ENCODE data around the gene SUCLG2. TPM values are rescaled to one million over a fixed set of nuclear protein-coding genes. Genes with fewer than 3 reads are reported as not detected.
A peak's percentile ranks its signal among the peaks of the same experiment; 100 is the strongest.

SUCLG2 gene
- total RNA-seq, 1 donor from 2014 or later, result 44.6 TPM

DNA sequence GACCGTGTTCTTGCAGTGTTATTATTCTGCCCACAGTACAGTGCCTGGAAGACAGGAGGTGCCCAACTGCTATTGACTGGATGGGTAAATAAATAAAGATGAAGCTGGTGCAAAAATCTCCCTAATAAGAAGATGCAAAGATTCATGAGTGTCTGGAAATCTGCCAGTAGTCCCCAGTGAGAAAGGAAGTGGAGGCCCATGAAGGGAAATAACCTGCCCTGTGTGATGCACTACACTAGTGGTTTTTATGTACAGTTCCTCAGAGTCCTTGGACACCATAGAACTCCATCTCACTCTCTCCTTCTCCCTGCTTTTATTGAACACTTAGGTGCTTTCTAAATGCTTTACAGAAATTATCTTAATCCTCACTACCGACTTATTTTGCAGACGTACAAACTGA is 8.3 kb upstream of the SUCLG2 start:
- H3K4me3 ChIP-seq (ENCODE audit: low read depth, low read length), result no peak overlapping the region
- TF ChIP-seq, protein P1, sequence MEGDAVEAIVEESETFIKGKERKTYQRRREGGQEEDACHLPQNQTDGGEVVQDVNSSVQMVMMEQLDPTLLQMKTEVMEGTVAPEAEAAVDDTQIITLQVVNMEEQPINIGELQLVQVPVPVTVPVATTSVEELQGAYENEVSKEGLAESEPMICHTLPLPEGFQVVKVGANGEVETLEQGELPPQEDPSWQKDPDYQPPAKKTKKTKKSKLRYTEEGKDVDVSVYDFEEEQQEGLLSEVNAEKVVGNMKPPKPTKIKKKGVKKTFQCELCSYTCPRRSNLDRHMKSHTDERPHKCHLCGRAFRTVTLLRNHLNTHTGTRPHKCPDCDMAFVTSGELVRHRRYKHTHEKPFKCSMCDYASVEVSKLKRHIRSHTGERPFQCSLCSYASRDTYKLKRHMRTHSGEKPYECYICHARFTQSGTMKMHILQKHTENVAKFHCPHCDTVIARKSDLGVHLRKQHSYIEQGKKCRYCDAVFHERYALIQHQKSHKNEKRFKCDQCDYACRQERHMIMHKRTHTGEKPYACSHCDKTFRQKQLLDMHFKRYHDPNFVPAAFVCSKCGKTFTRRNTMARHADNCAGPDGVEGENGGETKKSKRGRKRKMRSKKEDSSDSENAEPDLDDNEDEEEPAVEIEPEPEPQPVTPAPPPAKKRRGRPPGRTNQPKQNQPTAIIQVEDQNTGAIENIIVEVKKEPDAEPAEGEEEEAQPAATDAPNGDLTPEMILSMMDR (conservative IDR thresholded peaks at IDR 0.05; ENCODE audit: low read depth, low read length), result no peak
- DNase-seq (ENCODE audit: low read depth), result no peak

DNA sequence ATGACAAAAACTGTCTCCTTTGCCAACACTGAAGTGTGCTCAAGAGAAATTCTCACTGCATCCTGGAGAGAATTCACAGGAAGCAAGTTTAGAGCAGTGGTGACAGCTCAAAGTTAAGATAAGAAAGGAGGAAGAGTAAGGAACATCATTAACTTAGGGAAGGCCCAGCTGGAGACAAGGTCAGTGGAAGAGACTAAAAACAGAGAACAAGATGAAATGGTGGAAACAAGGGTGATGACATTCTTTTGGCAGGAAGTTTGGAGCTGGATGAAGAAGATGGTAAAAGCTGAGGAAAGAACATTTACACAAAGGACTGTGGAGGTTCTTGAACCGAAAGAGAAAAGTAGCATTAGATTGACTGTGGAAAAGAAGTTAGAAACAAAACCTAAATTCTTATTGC is 6.7 kb upstream of the SUCLG2 start:
- no peak overlapping the region for H3K4me3 ChIP-seq (ENCODE audit: low read depth, low read length)
- DNase-seq (ENCODE audit: low read depth), result no peak
- TF ChIP-seq, protein P1 (conservative IDR thresholded peaks at IDR 0.05; ENCODE audit: low read depth, low read length), result no peak

DNA sequence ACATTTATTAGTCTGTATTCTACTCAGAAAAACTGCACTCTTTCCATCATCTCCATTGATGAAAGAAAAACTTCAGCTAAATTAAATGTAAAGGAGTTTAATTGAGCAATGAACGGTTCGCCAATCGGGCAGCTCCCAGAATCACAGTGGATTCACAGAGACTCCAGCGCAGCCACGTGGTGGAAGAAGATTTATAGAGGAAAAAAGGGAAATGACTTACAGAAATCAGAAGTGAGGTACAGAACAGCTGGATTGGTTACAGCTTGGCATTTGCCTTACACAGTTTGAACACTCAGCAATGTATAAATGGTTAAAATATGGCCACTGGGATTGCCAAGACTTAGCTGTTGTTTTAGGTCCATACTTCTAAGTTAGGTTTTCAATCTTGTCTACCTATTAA is 2.8 kb upstream of the SUCLG2 start:
- TF ChIP-seq, protein P1 (conservative IDR thresholded peaks at IDR 0.05; ENCODE audit: low read depth, low read length), result no peak
- no peak for DNase-seq (ENCODE audit: low read depth)
- no peak overlapping the region for H3K4me3 ChIP-seq (ENCODE audit: low read depth, low read length)

DNA sequence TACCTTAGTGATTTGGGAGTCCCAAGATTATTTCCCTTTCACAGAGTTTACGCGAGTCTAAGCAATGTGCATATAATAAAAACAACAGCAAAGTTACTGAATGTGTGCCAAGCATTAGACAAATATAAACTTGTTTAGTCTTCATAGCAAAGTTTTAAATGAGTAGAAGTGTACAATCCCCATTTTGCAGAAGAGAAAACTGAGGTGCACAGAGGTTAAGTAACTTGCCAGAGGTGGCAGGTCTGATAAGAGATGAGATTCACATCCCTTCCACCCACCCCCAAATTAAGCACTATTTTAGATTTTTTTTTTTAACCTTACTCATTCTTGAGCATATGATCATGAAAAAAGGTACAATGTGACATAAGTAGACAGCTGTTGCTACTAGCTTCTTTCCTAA is 2.2 kb upstream of the SUCLG2 start:
- TF ChIP-seq, protein P1 (conservative IDR thresholded peaks at IDR 0.05; ENCODE audit: low read depth, low read length), result no peak
- H3K4me3 ChIP-seq (ENCODE audit: low read depth, low read length), result no peak overlapping the region
- no peak for DNase-seq (ENCODE audit: low read depth)

DNA sequence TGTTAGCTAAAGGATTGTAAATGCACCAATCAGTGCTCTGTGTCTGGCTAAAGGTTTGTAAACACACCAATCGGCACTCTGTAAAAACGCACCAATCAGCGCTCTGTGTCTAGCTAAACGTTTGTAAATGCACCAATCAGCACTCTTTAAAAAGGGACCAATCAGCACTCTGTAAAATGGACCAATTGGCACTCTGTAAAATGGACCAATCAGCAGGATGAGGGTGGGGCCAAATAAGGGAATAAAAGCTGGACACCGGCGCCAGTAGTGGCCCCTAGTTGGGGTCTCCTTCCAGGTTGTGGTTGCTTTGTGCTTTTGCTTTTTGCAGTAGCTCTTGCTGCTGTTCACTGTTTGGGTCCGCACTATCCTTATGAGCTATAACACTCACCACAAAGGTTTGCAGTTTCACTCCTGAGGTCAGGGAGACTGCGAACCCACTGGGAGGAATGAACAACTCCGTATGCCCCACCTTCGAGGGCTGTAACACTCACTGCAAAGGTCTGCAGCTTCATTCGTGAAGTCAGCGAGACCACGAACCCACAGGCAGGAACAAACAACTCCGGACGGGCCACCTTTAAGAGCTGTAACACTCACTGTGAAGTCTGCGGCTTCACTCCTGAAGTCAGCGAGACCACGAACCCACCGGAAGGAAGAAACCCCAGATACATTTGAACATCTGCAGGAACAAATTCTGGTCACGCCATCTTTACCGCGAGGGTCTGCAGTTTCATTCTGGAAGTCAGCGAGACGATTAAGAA is 1.1 kb upstream of the SUCLG2 start:
- peak overlapping the region; percentile 79 for H3K4me3 ChIP-seq (ENCODE audit: low read depth, low read length)
- DNase-seq (ENCODE audit: low read depth), result no peak
- TF ChIP-seq, protein P1 (conservative IDR thresholded peaks at IDR 0.05; ENCODE audit: low read depth, low read length), result no peak

DNA sequence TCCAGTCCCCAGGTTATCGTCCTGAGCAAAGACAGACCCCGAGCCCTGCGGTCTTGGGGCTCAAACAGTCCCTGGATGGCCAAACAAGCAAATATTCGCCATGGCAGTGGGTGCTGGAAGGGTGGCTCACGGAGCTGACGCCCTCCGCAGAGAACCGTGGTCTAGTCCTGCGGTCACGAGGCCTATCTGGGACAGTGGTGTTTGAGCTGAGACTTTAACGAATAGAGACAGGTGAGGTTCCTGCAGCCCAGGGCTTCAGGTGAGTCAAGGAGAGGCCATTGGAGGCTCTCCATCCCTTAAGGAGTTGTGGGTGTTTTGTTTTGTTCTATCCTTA is 399 bp upstream of the SUCLG2 start:
- peak overlapping the region; percentile 79 for H3K4me3 ChIP-seq (ENCODE audit: low read depth, low read length)
- DNase-seq (ENCODE audit: low read depth), result no peak
- TF ChIP-seq, protein P1 (conservative IDR thresholded peaks at IDR 0.05; ENCODE audit: low read depth, low read length), result no peak
